ENCODE data around the gene SPTBN1.

The SPTBN1 gene

DNA sequence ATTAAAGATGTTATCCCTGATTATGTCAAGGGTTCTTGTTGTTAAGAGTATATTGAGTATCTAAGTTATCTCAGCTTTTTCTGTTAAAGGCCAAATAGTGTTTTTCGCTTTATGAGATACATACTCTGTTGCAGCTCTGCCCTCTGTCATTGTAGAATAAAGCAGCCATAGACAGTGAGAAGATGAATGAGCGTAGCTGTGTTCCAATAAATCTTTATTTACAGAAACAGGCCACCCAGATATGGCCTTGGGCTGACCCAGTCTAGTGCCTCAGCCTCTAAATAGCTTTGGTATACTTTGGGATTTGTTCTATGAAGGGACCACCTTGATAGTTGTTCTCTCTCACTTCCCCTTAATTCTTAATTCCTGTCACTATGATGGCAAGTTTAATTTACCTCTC, 194.5 kb downstream of the SPTBN1 start:
- no peak for DNase-seq (ENCODE audit: low read depth)
- H3K4me3 ChIP-seq (ENCODE audit: low read depth, low read length): no peak overlapping the region
- TF ChIP-seq, protein P1, sequence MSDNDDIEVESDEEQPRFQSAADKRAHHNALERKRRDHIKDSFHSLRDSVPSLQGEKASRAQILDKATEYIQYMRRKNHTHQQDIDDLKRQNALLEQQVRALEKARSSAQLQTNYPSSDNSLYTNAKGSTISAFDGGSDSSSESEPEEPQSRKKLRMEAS (IDR thresholded peaks at IDR 0.05; ENCODE audit: low read depth, low read length): no peak
- TF ChIP-seq, protein P2, sequence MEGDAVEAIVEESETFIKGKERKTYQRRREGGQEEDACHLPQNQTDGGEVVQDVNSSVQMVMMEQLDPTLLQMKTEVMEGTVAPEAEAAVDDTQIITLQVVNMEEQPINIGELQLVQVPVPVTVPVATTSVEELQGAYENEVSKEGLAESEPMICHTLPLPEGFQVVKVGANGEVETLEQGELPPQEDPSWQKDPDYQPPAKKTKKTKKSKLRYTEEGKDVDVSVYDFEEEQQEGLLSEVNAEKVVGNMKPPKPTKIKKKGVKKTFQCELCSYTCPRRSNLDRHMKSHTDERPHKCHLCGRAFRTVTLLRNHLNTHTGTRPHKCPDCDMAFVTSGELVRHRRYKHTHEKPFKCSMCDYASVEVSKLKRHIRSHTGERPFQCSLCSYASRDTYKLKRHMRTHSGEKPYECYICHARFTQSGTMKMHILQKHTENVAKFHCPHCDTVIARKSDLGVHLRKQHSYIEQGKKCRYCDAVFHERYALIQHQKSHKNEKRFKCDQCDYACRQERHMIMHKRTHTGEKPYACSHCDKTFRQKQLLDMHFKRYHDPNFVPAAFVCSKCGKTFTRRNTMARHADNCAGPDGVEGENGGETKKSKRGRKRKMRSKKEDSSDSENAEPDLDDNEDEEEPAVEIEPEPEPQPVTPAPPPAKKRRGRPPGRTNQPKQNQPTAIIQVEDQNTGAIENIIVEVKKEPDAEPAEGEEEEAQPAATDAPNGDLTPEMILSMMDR (IDR thresholded peaks at IDR 0.05; ENCODE audit: low read depth, low read length): no peak
- no peak for TF ChIP-seq POLR2A (IDR thresholded peaks at IDR 0.05; ENCODE audit: extremely low read depth, insufficient read length)
- TF ChIP-seq MYC (IDR thresholded peaks at IDR 0.05; ENCODE audit: low read depth, low read length): no peak

DNA sequence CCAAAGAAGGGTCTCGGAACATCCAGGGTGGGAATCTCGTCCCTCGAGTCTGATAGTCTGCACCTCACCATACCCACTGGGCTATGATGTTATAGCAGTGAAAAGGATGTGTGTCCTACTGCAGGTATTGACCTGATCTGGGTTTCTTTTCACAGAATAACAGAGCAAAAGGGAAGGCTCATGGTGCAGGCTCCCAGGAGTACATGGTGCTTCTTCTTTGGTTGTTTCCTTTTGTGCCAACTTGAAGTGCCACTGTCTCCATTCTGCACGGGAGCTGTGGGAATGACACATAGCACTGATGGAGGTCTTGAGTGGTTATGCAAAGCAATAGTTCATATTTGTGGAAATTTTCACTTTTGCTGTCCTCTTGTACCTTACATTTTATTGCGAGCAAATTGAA, 195.2 kb downstream of the SPTBN1 start:
- H3K4me3 ChIP-seq (ENCODE audit: low read depth, low read length): no peak overlapping the region
- TF ChIP-seq, protein P2 (IDR thresholded peaks at IDR 0.05; ENCODE audit: low read depth, low read length): no peak
- TF ChIP-seq POLR2A (IDR thresholded peaks at IDR 0.05; ENCODE audit: extremely low read depth, insufficient read length) (no peak), MYC (IDR thresholded peaks at IDR 0.05; ENCODE audit: low read depth, low read length) (no peak)
- TF ChIP-seq, protein P1 (IDR thresholded peaks at IDR 0.05; ENCODE audit: low read depth, low read length): no peak
- no peak for DNase-seq (ENCODE audit: low read depth)

DNA sequence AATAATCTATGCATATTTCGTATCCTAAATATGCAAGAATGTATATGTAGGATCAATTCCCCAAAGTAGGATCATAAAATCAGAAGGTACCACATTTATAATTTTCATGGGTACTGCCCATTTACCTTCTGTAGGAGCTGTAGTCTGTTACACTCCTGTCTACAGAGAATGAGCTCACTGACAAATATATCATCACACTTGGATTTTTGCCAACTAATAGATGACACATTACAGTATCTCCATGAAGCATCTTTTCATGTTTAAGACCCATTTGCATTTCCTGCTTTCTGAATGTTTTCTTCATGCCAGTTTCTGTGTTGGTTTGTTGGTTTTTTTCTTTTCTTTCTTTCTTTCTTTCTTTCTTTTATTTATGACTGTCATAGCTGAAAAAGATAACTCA, 196.4 kb downstream of the SPTBN1 start:
- DNase-seq (ENCODE audit: low read depth): no peak
- no peak overlapping the region for H3K4me3 ChIP-seq (ENCODE audit: low read depth, low read length)
- TF ChIP-seq MYC (IDR thresholded peaks at IDR 0.05; ENCODE audit: low read depth, low read length) (no peak), POLR2A (IDR thresholded peaks at IDR 0.05; ENCODE audit: extremely low read depth, insufficient read length) (no peak)
- TF ChIP-seq, protein P2 (IDR thresholded peaks at IDR 0.05; ENCODE audit: low read depth, low read length): no peak
- TF ChIP-seq, protein P1 (IDR thresholded peaks at IDR 0.05; ENCODE audit: low read depth, low read length): no peak

DNA sequence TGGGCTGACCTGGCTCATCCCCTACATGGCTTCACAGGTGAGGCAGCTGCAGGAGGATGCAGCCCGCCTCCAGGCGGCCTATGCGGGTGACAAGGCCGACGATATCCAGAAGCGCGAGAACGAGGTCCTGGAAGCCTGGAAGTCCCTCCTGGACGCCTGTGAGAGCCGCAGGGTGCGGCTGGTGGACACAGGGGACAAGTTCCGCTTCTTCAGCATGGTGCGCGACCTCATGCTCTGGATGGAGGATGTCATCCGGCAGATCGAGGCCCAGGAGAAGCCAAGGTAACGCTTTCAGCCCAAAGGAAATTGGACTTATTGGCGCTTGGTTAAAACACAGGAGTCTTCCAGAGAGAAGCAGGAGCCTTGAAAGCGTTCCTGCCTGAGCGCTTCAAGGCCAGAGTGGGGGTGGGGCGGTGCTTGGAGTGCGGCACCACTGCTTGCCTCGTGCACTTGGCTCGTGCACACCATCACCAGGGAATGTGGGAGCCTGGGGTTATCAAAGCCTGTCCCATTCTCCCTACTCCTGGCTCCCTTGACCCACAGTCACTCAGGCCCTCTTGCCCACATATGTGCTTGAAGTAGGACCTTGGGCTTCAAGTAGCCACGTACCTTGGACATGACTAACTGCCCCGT, 197.6 kb downstream of the SPTBN1 start:
- no peak overlapping the region for H3K4me3 ChIP-seq (ENCODE audit: low read depth, low read length)
- no peak for TF ChIP-seq MYC (IDR thresholded peaks at IDR 0.05; ENCODE audit: low read depth, low read length)
- TF ChIP-seq, protein P1 (IDR thresholded peaks at IDR 0.05; ENCODE audit: low read depth, low read length): no peak
- TF ChIP-seq, protein P2 (IDR thresholded peaks at IDR 0.05; ENCODE audit: low read depth, low read length): no peak
- TF ChIP-seq POLR2A (IDR thresholded peaks at IDR 0.05; ENCODE audit: extremely low read depth, insufficient read length): no peak
- DNase-seq (ENCODE audit: low read depth): no peak

DNA sequence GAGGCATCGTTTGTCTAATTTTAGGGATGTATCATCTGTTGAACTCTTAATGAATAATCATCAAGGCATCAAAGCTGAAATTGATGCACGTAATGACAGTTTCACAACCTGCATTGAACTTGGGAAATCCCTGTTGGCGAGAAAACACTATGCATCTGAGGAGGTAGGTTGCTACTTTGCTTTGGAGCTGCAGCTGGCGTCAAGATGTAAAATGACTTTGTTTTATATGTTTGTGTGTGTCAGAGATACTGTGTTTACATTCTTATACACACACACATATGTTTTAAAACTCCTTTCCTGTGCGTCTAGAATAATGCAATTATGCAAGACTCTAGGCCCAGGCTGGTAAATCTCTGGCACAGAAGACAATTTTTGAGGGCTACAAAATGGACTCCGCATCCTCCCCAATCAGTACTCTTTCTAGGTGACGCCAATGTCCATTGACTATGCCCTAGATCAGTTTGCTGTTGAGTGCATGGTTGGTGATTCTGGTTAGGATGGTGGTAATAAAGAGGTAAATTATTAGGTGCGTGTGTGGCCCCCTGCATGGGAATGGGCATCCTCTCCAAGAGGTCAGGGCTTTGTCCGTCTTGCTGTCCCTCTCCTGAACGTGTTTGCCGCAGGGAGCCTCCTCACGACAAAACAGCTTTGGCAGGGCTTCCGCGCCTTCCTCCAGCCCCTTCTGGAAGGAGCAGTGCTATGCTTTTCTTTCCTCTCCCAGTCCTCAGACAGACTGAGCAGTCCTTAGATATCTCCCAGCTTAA, 199.1 kb downstream of the SPTBN1 start:
- H3K4me3 ChIP-seq (ENCODE audit: low read depth, low read length): no peak overlapping the region
- no peak for DNase-seq (ENCODE audit: low read depth)
- TF ChIP-seq POLR2A (IDR thresholded peaks at IDR 0.05; ENCODE audit: extremely low read depth, insufficient read length) (no peak), MYC (IDR thresholded peaks at IDR 0.05; ENCODE audit: low read depth, low read length) (no peak)
- TF ChIP-seq, protein P1 (IDR thresholded peaks at IDR 0.05; ENCODE audit: low read depth, low read length): no peak
- TF ChIP-seq, protein P2 (IDR thresholded peaks at IDR 0.05; ENCODE audit: low read depth, low read length): no peak
